GM12891 (cell line): Measurements from ENCODE around the gene DDX18.

Source experiments
- POLR2A ChIP-seq: IDR thresholded peaks from 2 replicates; pipeline ENCODE4 v1.6.1; 2011; ENCODE audit warnings: low read depth, low read length, control low read depth
- POLR2AphosphoS5 ChIP-seq: IDR thresholded peaks from 2 replicates; pipeline ENCODE4 v1.6.1; 2011; ENCODE audit warnings: low read depth, low read length, control low read depth
- SPI1 ChIP-seq: IDR thresholded peaks from 2 replicates; pipeline ENCODE4 v1.6.1; 2011; ENCODE audit warnings: low read depth, low read length, control low read depth

DNA sequence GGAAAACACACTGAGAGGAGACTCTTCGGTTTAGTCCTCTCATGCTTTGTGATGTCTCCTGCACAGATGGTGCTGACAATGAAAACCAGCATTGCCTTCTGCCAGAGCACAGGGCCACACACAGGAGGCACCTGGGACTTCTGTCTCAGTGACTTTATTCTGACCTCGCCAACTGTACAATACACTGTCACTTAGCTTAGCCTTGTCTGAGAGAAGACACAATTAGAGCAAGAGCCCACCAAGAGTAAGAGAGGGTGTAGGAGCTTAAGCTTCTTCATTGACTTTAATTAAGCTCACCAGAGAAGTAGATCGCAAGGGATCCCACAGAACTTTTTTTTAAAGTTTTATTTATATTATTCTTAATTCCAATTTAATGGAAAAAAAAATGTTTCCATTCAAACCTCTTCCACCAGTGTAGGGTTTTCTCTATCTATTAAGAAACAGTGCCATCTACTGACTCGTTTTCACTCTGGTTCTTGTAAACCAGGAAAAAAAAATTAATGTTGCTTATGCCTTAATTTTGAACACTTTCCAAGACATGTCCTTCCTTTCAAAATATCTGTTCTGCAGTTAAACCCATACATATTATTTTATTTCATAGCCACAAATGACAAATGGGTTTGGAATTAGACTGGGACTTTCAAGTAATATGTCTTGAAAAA, 42.4 kb upstream of the DDX18 start:
- TF ChIP-seq POLR2A (no peak), POLR2AphosphoS5 (no peak), SPI1 (no peak)
